ENCODE results near the gene MINDY2.

DNA sequence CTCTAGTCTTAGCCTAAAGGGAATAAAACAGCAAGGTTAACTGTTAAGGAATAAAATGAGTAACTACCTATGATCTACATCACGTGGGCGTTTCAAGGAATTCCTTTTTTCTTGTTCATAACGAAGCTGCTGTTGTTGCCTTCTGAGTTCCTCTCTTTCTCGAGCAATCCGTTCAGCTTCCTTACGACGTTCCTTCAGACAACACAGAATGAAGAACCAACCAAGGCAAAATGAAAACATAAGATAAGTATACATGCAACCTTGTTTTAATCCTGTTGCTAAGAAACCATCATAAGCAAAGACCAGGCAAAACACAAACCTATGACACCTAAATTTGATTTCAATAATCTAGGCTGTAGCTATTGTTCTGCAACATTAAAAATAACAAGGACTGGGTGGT, 118.3 kb downstream of the MINDY2 start:
- TF ChIP-seq, protein P1, sequence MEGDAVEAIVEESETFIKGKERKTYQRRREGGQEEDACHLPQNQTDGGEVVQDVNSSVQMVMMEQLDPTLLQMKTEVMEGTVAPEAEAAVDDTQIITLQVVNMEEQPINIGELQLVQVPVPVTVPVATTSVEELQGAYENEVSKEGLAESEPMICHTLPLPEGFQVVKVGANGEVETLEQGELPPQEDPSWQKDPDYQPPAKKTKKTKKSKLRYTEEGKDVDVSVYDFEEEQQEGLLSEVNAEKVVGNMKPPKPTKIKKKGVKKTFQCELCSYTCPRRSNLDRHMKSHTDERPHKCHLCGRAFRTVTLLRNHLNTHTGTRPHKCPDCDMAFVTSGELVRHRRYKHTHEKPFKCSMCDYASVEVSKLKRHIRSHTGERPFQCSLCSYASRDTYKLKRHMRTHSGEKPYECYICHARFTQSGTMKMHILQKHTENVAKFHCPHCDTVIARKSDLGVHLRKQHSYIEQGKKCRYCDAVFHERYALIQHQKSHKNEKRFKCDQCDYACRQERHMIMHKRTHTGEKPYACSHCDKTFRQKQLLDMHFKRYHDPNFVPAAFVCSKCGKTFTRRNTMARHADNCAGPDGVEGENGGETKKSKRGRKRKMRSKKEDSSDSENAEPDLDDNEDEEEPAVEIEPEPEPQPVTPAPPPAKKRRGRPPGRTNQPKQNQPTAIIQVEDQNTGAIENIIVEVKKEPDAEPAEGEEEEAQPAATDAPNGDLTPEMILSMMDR (IDR thresholded peaks at IDR 0.05; ENCODE audit: borderline replicate concordance, extremely low read depth, low read length, poor library complexity, severe bottlenecking): no peak
- no peak for TF ChIP-seq EZH2 (IDR thresholded peaks at IDR 0.05; ENCODE audit: borderline replicate concordance, low read depth, low read length, severe bottlenecking)
